GM06990 (cell line): ENCODE data around the gene CCL27.

Source experiments
- DNase-seq: peaks from one replicate; pipeline ENCODE4 v3.0.0-alpha.2; 2011; ENCODE audit not compliant: insufficient read length; ENCODE audit errors: extremely low read depth
- H3K27me3 ChIP-seq: replicated peaks from 2 replicates; pipeline ENCODE4 v1.6.0; 2011; ENCODE audit warnings: low read length; ENCODE audit not compliant: control insufficient read depth, insufficient read depth
- H3K36me3 ChIP-seq: 2 replicates; pipeline ENCODE4 v1.5.1; 2011; ENCODE audit warnings: low read length; ENCODE audit not compliant: control insufficient read depth, insufficient read depth
- H3K4me3 ChIP-seq: replicated peaks from 2 replicates; pipeline ENCODE4 v1.5.1; 2011; ENCODE audit warnings: low read depth, mild to moderate bottlenecking, control low read depth, low read length
- CTCF ChIP-seq: IDR thresholded peaks from 2 replicates; pipeline ENCODE4 v1.5.1; 2011; ENCODE audit warnings: low read length, control low read depth, mild to moderate bottlenecking, inconsistent platforms; ENCODE audit not compliant: insufficient read depth, poor library complexity, severe bottlenecking

CCL27 gene

GRCh38 chr9:34690983-34691935 is 28.8 kb upstream of the CCL27 start, which contains the start of gene CCL19:
Gene CCL19 (minus strand): TSS chr9:34691276. CDS start chr9:34691139, 137 bp downstream.
- DNase-seq: no peak
- H3K4me3 ChIP-seq: no peak within 1 kb of the TSS
- H3K27me3 ChIP-seq: no peaks in the 10 kb centered on the region
- no peak for TF ChIP-seq CTCF
- no peaks in the 10 kb centered on the region for H3K36me3 ChIP-seq

GRCh38 chr9:34689512-34689911 is 27.1 kb upstream of the CCL27 start:
- no peak for TF ChIP-seq CTCF
- Histone ChIP-seq H3K27me3 (no peaks in the 10 kb centered on the region), H3K4me3 (no peak overlapping the region), H3K36me3 (no peaks in the 10 kb centered on the region)
- no peak for DNase-seq

- no peak for DNase-seq
- Histone ChIP-seq H3K4me3 (no peak overlapping the region), H3K36me3 (no peaks in the 10 kb centered on the region), H3K27me3 (no peaks in the 10 kb centered on the region)
- TF ChIP-seq CTCF: no peak
These were observed 26.6 kb upstream of the CCL27 start for GRCh38 chr9:34689116-34689470.

GRCh38 chr9:34688329-34689115 is 26.1 kb upstream of the CCL27 start:
- no peaks in the 10 kb centered on the region for H3K36me3 ChIP-seq
- no peaks in the 10 kb centered on the region for H3K27me3 ChIP-seq
- TF ChIP-seq CTCF: no peak
- no peak for DNase-seq
- H3K4me3 ChIP-seq: no peak overlapping the region

GRCh38 chr9:34687276-34688030 is 25.0 kb upstream of the CCL27 start:
- no peak for TF ChIP-seq CTCF
- H3K27me3 ChIP-seq: no peaks in the 10 kb centered on the region
- H3K36me3 ChIP-seq: no peaks in the 10 kb centered on the region
- H3K4me3 ChIP-seq: no peak overlapping the region
- no peak for DNase-seq
